T-helper 2 cell treated with Interferon-gamma antibody and Interleukin-4, amounts not matched to agents 5 μg/mL and 100 μg/mL, for 36 hours (primary cell): ENCODE results near the gene ENG.
"Not testable (repeated sequence)": the region's sequence is repeated elsewhere in the genome, so short reads cannot be mapped to it uniquely, and the experiment has no call there.

ENCODE experiments used
- DNase-seq: peaks from one replicate; pipeline ENCODE4 v3.0.0; 2021; ENCODE audit warnings: low spot score
- H3K27ac Mint-ChIP-seq: one replicate; pipeline ENCODE4 v1.8.0; 2021; ENCODE audit warnings: mild to moderate bottlenecking, mixed read lengths
- H3K27me3 Mint-ChIP-seq: one replicate; pipeline ENCODE4 v1.8.0; 2021; ENCODE audit warnings: low read depth, mixed read lengths
- H3K36me3 Mint-ChIP-seq: one replicate; pipeline ENCODE4 v1.8.0; 2021; ENCODE audit warnings: low read depth, mixed read lengths
- H3K4me1 Mint-ChIP-seq: one replicate; pipeline ENCODE4 v1.8.0; 2021; ENCODE audit warnings: low read depth, mixed read lengths
- H3K4me3 Mint-ChIP-seq: one replicate; pipeline ENCODE4 v1.8.0; 2022; ENCODE audit warnings: mild to moderate bottlenecking, moderate library complexity, mixed read lengths
- H3K9me3 Mint-ChIP-seq: one replicate; pipeline ENCODE4 v1.8.0; 2021; ENCODE audit warnings: mixed read lengths

ENG gene

GRCh38 chr9:127874301-127875221, 20.1 kb upstream of the ENG start:
- H3K9me3 Mint-ChIP-seq = no peaks in the 10 kb centered on the region
- H3K36me3 Mint-ChIP-seq = peaks cover 11% of the 10 kb centered on the region
- H3K27ac Mint-ChIP-seq = no peak overlapping the region
- DNase-seq = no peak
- H3K4me1 Mint-ChIP-seq = no peaks in the 10 kb centered on the region
- H3K4me3 Mint-ChIP-seq = no peak overlapping the region
- peaks cover 6% of the 10 kb centered on the region for H3K27me3 Mint-ChIP-seq

- peaks cover 9% of the 10 kb centered on the region for H3K36me3 Mint-ChIP-seq
- no peak overlapping the region for H3K27ac Mint-ChIP-seq
- H3K27me3 Mint-ChIP-seq = peaks cover 6% of the 10 kb centered on the region
- no peaks in the 10 kb centered on the region for H3K9me3 Mint-ChIP-seq
- H3K4me3 Mint-ChIP-seq = no peak overlapping the region
- H3K4me1 Mint-ChIP-seq = no peaks in the 10 kb centered on the region
- DNase-seq = no peak
These were observed 19.4 kb upstream of the ENG start for GRCh38 chr9:127873886-127874285.

- no peaks in the 10 kb centered on the region for H3K4me1 Mint-ChIP-seq
- no peak for DNase-seq
- H3K36me3 Mint-ChIP-seq = peaks cover 3% of the 10 kb centered on the region
- H3K9me3 Mint-ChIP-seq = no peaks in the 10 kb centered on the region
- no peak overlapping the region for H3K27ac Mint-ChIP-seq
- peaks cover 6% of the 10 kb centered on the region for H3K27me3 Mint-ChIP-seq
- H3K4me3 Mint-ChIP-seq = no peak overlapping the region
These were observed 18.8 kb upstream of the ENG start for GRCh38 chr9:127873223-127873691.

GRCh38 chr9:127872369-127873222, 18.1 kb upstream of the ENG start:
- Mint-ChIP-seq H3K4me1 (no peaks in the 10 kb centered on the region), H3K36me3 (no peaks in the 10 kb centered on the region), H3K27me3 (peaks cover 3% of the 10 kb centered on the region), H3K27ac (no peak overlapping the region), H3K4me3 (no peak overlapping the region), H3K9me3 (no peaks in the 10 kb centered on the region)
- no peak for DNase-seq

GRCh38 chr9:127871531-127871930, 17.1 kb upstream of the ENG start:
- H3K27ac Mint-ChIP-seq = no peak overlapping the region
- no peaks in the 10 kb centered on the region for H3K36me3 Mint-ChIP-seq
- DNase-seq = no peak
- no peak overlapping the region for H3K4me3 Mint-ChIP-seq
- H3K9me3 Mint-ChIP-seq = no peaks in the 10 kb centered on the region
- no peaks in the 10 kb centered on the region for H3K27me3 Mint-ChIP-seq
- H3K4me1 Mint-ChIP-seq = no peaks in the 10 kb centered on the region

- no peak overlapping the region for H3K4me3 Mint-ChIP-seq
- no peaks in the 10 kb centered on the region for H3K27me3 Mint-ChIP-seq
- no peaks in the 10 kb centered on the region for H3K9me3 Mint-ChIP-seq
- peaks cover under 1% of the 10 kb centered on the region for H3K36me3 Mint-ChIP-seq
- no peak for DNase-seq
- H3K4me1 Mint-ChIP-seq = peaks cover 4% of the 10 kb centered on the region
- H3K27ac Mint-ChIP-seq = no peak overlapping the region
These were observed 16.4 kb upstream of the ENG start for GRCh38 chr9:127870887-127871286.

- not testable (repeated sequence) for H3K27ac Mint-ChIP-seq, H3K27me3 Mint-ChIP-seq, H3K4me3 Mint-ChIP-seq, H3K9me3 Mint-ChIP-seq, H3K36me3 Mint-ChIP-seq, DNase-seq
- peaks cover 11% of the 10 kb centered on the region for H3K4me1 Mint-ChIP-seq
These were observed 15.7 kb upstream of the ENG start for GRCh38 chr9:127870153-127870491.

- DNase-seq = peak; percentile 77
- no peak overlapping the region for H3K4me3 Mint-ChIP-seq
- H3K27me3 Mint-ChIP-seq = no peaks in the 10 kb centered on the region
- peaks cover 3% of the 10 kb centered on the region for H3K36me3 Mint-ChIP-seq
- H3K4me1 Mint-ChIP-seq = peaks cover 14% of the 10 kb centered on the region
- no peak overlapping the region for H3K27ac Mint-ChIP-seq
- H3K9me3 Mint-ChIP-seq = no peaks in the 10 kb centered on the region
These were observed 15.1 kb upstream of the ENG start for GRCh38 chr9:127869310-127870152.

GRCh38 chr9:127868278-127868902, 13.9 kb upstream of the ENG start:
- Mint-ChIP-seq H3K9me3 (no peaks in the 10 kb centered on the region), H3K27me3 (no peaks in the 10 kb centered on the region), H3K36me3 (peaks cover 3% of the 10 kb centered on the region), H3K27ac (no peak overlapping the region), H3K4me3 (no peak overlapping the region), H3K4me1 (peaks cover 14% of the 10 kb centered on the region)
- no peak for DNase-seq

- Mint-ChIP-seq H3K27ac (no peak overlapping the region), H3K4me1 (peaks cover 21% of the 10 kb centered on the region), H3K4me3 (no peak overlapping the region), H3K36me3 (peaks cover 3% of the 10 kb centered on the region), H3K27me3 (no peaks in the 10 kb centered on the region), H3K9me3 (no peaks in the 10 kb centered on the region)
- DNase-seq = no peak
These were observed 13.2 kb upstream of the ENG start for GRCh38 chr9:127867356-127868277.

- H3K27ac Mint-ChIP-seq = no peak overlapping the region
- H3K4me1 Mint-ChIP-seq = peaks cover 29% of the 10 kb centered on the region
- no peak for DNase-seq
- no peaks in the 10 kb centered on the region for H3K27me3 Mint-ChIP-seq
- H3K36me3 Mint-ChIP-seq = peaks cover 3% of the 10 kb centered on the region
- no peaks in the 10 kb centered on the region for H3K9me3 Mint-ChIP-seq
- H3K4me3 Mint-ChIP-seq = no peak overlapping the region
These were observed 12.1 kb upstream of the ENG start for GRCh38 chr9:127866535-127866934.

- Mint-ChIP-seq H3K27ac (peak overlapping the region; percentile 77), H3K36me3 (peaks cover 3% of the 10 kb centered on the region), H3K27me3 (no peaks in the 10 kb centered on the region), H3K4me3 (peak overlapping the region; percentile 19), H3K4me1 (peaks cover 34% of the 10 kb centered on the region), H3K9me3 (no peaks in the 10 kb centered on the region)
- DNase-seq = peak; percentile 68
These were observed 11.4 kb upstream of the ENG start for GRCh38 chr9:127865645-127866464.
